T-helper 17 cell (primary cell): ENCODE measurements around the gene C2orf42. TPM values are rescaled to one million over a fixed set of nuclear protein-coding genes. Genes with fewer than 3 reads are reported as not detected.
"Not testable (repeated sequence)": the region's sequence is repeated elsewhere in the genome, so short reads cannot be mapped to it uniquely, and the experiment has no call there.

ENCODE experiments used
- ATAC-seq: fragments of 150-1000 bp; cut with Tn5 transposase; 2 replicates; pipeline ENCODE4 v1.10.0; 2021; ENCODE audit warnings: mild to moderate bottlenecking, moderate library complexity
- DNase-seq, 3 donors: peaks; one replicate each; pipeline versions ENCODE4 v3.0.0 to v3.0.0-alpha.2; 2020 to 2021
- H3K9me3 ChIP-seq: one replicate; pipeline ENCODE4 v1.7.0; 2013; ENCODE audit warnings: low read length, mild to moderate bottlenecking; ENCODE audit not compliant: control insufficient read depth, poor library complexity, severe bottlenecking
- H3K27ac Mint-ChIP-seq: one replicate; pipeline ENCODE4 v1.8.0; 2022; ENCODE audit warnings: mild to moderate bottlenecking, moderate library complexity, mixed read lengths
- H3K27me3 Mint-ChIP-seq: one replicate; pipeline ENCODE4 v1.8.0; 2022; ENCODE audit warnings: mixed read lengths
- H3K36me3 Mint-ChIP-seq: one replicate; pipeline ENCODE4 v1.8.0; 2022; ENCODE audit warnings: low read depth, mixed read lengths
- H3K4me1 Mint-ChIP-seq: one replicate; pipeline ENCODE4 v1.8.0; 2022; ENCODE audit warnings: mild to moderate bottlenecking, mixed read lengths
- H3K4me3 Mint-ChIP-seq: one replicate; pipeline ENCODE4 v1.8.0; 2022; ENCODE audit warnings: mild to moderate bottlenecking, moderate library complexity, mixed read lengths
- total RNA-seq, 4 donors: library from RNA in 2 of 4; stranded (reverse) in 2 of 4; gene quantifications; one replicate each; pipeline ENCODE4 v1.2.3 and lab custom pipeline; 2022 to 2026

C2orf42 gene
- total RNA-seq, 2 donors from 2014 or later, result 13.7 to 18.1 TPM

DNA sequence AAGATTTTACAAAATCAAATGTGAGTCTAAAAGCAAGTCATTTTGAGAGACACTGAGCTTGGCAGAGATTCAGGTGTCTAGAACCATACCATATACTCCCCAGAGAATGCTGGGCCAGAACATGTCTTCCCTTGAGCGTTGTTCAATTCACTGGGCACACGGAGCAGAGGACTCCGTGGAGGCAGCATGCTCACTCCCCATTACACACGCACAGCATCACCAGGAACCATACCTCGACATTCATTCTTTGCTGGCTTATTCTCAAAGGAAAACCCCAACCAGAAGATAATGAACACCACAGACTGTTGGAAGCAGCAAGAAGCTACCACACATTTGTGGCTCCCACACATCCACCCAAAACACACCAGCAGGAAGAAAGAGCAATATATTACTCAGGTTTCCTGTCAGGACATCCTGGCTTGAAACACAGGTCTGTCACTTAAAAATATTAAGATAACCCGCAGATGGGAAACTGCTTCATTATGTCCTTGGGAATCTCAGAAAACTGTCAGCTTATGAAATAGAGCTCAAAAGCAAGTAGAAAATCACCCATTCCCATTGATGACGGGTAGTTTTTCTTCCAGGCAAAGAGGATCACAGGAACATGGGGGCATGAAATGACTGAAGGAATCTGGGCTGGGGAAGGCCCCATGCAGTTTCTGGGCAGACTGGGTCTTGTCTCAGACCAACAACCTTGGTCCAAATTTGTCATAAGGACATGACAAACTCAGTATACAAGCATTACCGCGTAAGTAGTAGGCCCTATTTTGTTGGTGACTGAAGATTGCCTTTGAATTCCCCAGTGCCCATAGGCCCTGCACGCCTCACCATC lies 57.1 kb downstream of the C2orf42 start:
- no peaks in the 10 kb centered on the region for H3K9me3 ChIP-seq
- peaks cover 56% of the 10 kb centered on the region for H3K4me1 Mint-ChIP-seq
- H3K4me3 Mint-ChIP-seq, result peak overlapping the region; percentile 95
- DNase-seq (peak in 1 of 3 donors; percentile 31), ATAC-seq (peak; percentile 53)
- peak overlapping the region; percentile 100 for H3K27ac Mint-ChIP-seq
- no peaks in the 10 kb centered on the region for H3K36me3 Mint-ChIP-seq
- H3K27me3 Mint-ChIP-seq, result no peaks in the 10 kb centered on the region

DNA sequence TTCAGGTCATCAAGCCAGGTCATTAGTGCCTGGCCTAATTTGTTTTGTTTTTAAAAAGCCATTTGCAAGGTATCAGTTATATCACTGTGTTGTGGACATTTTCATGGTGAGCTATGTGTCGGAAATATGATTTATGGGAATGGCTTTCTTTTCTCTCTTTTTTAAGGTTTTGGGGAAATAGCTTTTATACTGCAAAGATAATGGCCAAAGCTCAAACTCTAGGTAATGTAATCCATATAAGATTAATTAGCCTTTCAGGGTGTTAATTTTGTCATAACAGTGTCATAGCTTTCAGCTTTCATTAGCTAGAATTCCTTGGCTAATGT lies 57.7 kb downstream of the C2orf42 start:
- Mint-ChIP-seq H3K27me3 (no peaks in the 10 kb centered on the region), H3K4me3 (peak overlapping the region; percentile 95), H3K36me3 (no peaks in the 10 kb centered on the region), H3K27ac (peak overlapping the region; percentile 100), H3K4me1 (peaks cover 56% of the 10 kb centered on the region)
- DNase-seq (no peak), ATAC-seq (no peak)
- no peaks in the 10 kb centered on the region for H3K9me3 ChIP-seq

DNA sequence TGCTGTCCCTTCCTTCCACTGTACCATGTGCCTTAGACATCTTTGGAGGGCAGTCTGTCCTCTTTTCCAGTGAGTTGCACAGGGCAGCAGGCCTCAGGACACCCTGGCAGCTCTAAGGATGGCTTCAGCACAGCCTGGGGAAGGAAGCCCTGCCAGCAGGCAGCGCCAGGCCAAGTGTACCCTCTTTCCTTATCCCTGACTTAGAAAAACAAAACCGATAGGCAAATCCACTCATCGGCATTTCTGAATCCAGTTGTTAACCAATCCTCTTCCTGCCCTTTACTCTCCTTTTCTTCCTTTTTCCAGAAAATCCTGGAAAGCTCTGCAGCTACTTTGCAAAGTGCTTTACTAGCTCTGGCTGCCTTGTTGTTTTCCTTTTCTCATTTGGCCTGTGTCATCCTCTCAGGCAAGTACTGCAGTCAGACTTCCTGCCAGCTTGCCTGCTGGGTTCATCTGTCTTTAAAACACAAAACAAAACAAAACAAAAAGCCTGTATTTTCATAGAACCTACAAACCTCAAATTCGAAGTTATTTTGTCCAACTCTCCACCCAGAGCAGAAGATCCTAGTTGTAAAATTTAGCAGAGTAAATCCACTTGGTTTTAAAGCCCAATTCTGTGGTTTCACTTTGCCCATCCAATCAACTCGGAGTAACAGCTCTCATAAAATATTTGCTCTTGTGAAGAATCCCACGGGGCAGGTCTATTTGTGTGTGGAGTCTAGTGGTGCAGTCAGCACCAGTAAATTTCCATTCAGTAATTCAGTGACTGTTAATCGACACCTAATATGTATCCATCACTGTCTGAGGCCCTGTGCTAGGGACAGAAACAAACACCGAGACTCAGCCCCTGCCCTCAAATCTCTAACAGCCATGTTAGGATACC lies 58.3 kb downstream of the C2orf42 start:
- Mint-ChIP-seq H3K4me1 (peaks cover 51% of the 10 kb centered on the region), H3K27ac (peak overlapping the region; percentile 100), H3K4me3 (peak overlapping the region; percentile 95), H3K27me3 (no peaks in the 10 kb centered on the region), H3K36me3 (no peaks in the 10 kb centered on the region)
- DNase-seq (peak in 1 of 3 donors; percentile 28), ATAC-seq (peak; percentile 60)
- no peaks in the 10 kb centered on the region for H3K9me3 ChIP-seq

DNA sequence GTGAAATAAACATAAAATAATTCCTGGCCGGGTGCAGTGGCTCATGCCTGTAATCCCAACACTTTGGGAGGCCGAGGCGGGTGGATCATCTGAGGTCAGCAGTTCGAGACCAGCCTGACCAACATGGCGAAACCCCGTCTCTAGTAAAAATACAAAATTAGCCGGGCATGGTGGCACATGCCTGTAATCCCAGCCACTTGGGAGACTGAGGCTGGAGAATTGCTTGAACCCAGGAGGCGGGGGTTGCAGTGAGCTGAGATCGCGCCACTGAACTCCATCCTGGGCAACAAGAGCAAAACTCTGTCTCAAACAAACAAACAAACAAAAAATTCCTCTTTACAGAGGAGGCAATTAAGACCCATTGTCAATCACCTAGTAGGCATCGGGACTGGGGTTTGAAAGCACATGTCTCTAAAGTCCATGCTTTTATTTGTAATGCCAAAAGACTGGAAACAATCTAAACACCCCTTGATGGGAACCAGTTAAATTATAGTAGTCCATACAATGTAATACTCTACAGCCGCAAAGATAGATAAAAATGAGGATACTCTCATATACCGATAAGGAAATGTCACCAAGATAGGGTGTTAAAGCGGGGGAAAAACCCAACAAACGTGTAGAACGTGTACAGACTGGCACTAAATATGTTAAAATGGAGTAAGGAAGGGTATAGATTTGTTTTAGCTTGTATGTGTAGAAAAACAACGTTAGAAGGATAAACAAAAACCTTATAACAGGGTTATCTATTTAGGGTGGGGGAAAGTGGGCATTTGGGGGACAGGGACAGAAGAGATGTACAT lies 59.3 kb downstream of the C2orf42 start:
- DNase-seq, H3K9me3 ChIP-seq, H3K27me3 Mint-ChIP-seq, H3K36me3 Mint-ChIP-seq: not testable (repeated sequence)
- peak overlapping the region; percentile 100 for H3K27ac Mint-ChIP-seq
- H3K4me3 Mint-ChIP-seq, result peak overlapping the region; percentile 95
- peaks cover 52% of the 10 kb centered on the region for H3K4me1 Mint-ChIP-seq
- peak; percentile 22 for ATAC-seq

DNA sequence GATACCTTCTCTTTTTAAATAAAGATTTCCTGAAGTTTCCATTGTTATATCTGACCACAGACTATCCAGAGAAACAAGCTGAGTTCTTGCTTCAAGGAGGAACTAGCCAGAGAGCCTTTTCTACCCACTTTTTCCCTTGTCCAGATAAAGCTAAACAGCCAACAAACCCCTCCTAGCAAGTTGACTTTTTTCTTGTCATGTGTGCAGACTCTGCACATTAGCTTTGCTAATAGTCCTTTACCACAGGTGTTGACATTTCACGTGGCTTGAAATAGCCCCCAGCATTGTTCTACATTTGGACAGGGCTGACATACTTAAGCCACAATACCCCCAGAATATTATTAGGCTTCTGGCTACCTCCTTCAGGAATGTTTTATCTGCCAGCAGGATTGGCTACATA lies 62.8 kb downstream of the C2orf42 start:
- DNase-seq, result no peak
- no peak for ATAC-seq
- Mint-ChIP-seq H3K4me1 (peaks cover 58% of the 10 kb centered on the region), H3K27ac (peak overlapping the region; percentile 100), H3K4me3 (no peak overlapping the region), H3K36me3 (no peaks in the 10 kb centered on the region), H3K27me3 (no peaks in the 10 kb centered on the region)
- no peaks in the 10 kb centered on the region for H3K9me3 ChIP-seq

DNA sequence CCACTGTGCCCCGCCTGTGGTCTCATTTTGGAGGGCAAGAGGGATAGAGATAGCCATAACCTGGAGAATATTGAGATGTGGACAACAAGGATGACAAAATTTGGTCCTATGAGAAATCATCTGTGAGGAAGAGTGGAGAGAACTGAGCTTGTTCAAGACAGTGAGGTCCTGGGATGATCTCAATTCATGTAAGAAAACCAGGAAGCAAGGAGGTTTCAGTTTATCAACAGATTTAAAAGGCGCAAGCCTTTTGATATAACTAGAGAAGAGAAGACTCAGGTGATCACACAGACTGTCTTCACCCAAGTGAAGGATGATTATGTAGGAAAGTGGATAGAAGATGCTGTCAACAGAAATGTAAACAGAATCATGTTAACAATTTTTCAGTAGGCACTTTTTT lies 64.4 kb downstream of the C2orf42 start:
- Mint-ChIP-seq H3K4me3 (peak overlapping the region; percentile 96), H3K27ac (peak overlapping the region; percentile 100), H3K4me1 (peaks cover 47% of the 10 kb centered on the region), H3K27me3 (no peaks in the 10 kb centered on the region), H3K36me3 (no peaks in the 10 kb centered on the region)
- DNase-seq (no peak), ATAC-seq (no peak)
- H3K9me3 ChIP-seq, result no peaks in the 10 kb centered on the region

DNA sequence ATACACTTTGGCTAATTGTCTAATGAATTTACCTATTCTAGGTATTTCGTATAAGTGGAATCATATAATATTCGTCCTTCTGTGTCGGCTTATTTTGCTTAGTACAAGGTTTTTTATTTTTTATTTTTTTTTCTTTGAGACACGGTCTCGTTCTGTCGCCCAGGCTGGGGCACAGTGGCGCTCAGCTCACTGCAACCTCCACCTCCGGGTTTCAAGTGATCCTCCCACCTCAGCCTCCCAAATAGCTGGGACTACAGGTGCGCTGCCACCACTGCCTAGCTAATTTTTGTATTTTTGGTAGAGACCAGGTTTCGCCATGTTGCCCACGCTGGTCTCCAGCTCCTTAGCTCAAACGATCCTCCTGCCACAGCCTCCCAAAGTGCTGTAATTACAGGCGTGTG lies 65.3 kb downstream of the C2orf42 start:
- Mint-ChIP-seq H3K4me3 (peak overlapping the region; percentile 96), H3K27ac (peak overlapping the region; percentile 100), H3K4me1 (peaks cover 47% of the 10 kb centered on the region), H3K36me3 (no peaks in the 10 kb centered on the region), H3K27me3 (no peaks in the 10 kb centered on the region)
- H3K9me3 ChIP-seq, result no peaks in the 10 kb centered on the region
- no peak for DNase-seq
- no peak for ATAC-seq

DNA sequence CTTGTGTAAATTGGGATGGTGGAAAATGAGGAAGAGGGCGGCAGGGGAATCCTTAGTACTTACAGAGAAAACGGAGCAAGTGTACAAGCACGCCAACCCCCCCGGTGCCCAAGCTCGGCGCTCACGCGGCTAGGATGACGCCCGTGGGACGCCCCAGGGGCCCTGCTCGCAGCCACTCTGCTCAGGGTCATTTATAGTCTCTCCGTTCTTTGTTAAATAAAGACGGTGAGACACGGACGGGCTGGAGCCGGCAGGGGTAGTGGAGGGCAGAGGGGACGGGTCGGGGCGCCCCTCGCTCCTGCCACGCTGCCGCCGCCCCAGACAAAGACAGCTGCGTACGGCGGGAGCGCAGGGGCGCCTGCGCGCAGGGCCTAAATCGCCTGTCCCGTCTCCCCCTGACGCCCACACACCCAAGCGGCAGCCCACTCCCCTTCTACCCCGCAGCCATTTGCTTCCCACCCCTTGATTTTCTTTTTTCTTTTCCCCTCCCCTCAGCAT lies 65.8 kb downstream of the C2orf42 start:
- DNase-seq (peak; percentile 48 to 56 (median 52)), ATAC-seq (peak; percentile 74)
- H3K4me3 Mint-ChIP-seq, result peak overlapping the region; percentile 96
- H3K4me1 Mint-ChIP-seq, result peaks cover 47% of the 10 kb centered on the region
- no peaks in the 10 kb centered on the region for H3K36me3 Mint-ChIP-seq
- H3K27ac Mint-ChIP-seq, result peak overlapping the region; percentile 100
- H3K27me3 Mint-ChIP-seq, result no peaks in the 10 kb centered on the region
- no peaks in the 10 kb centered on the region for H3K9me3 ChIP-seq

DNA sequence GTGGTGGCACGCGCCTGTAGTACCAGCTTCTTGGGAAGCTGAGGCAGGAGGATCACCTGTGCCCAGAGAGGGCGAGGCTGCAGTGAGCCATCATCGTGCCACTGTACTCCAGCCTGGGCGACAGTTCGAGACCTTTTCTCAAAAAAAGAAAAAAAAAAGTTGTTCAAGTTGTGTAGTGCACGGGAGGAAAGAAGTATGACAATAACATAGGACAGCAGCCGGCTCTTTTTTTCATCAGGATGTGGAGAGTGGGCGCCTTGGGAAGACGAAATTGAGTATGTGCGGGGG lies 67.0 kb downstream of the C2orf42 start:
- no peaks in the 10 kb centered on the region for H3K27me3 Mint-ChIP-seq
- DNase-seq, result no peak
- H3K27ac Mint-ChIP-seq, result peak overlapping the region; percentile 100
- no peaks in the 10 kb centered on the region for H3K36me3 Mint-ChIP-seq
- H3K4me1 Mint-ChIP-seq, result peaks cover 49% of the 10 kb centered on the region
- peak overlapping the region; percentile 96 for H3K4me3 Mint-ChIP-seq
- no peak for ATAC-seq
- no peaks in the 10 kb centered on the region for H3K9me3 ChIP-seq

DNA sequence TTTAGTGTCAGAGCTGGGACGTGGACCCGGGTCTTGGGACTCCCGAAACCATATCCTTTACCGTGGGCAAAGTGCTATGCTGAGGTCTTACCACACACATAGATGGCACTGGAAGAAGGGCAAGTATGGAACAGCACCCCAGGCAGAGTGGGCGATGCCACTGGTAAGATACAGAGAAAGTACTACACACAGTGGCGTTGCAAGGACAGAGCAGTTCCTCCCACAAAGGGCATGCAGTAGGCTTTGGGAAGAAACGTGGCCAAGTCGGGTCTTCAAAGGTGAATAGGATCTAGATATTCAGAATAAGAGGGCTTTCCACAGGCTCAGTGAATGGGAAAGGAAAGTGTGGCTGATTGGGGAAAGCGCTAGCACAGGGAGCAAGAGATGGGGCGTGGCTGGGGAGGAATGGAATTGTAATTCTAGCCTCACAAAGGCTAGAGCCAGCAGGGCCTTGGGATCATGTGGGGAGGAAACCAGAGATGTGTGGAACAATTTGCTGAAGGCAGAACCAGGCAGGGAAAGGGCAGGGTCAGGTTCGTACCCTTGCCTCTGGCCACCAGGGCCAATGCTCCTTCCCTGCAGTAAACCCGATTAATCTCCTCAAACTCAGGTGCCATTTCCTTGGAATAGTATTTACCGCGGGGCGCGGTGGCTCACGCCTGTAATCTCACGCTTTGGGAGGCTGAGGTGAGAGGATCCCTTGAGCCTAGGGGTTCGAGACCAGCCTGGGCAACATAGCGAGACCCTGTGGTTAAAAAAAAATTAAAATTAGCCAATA lies 67.6 kb downstream of the C2orf42 start:
- Mint-ChIP-seq H3K27ac (peak overlapping the region; percentile 100), H3K4me3 (peak overlapping the region; percentile 96), H3K4me1 (peaks cover 50% of the 10 kb centered on the region), H3K27me3 (no peaks in the 10 kb centered on the region), H3K36me3 (no peaks in the 10 kb centered on the region)
- ATAC-seq, result no peak
- no peaks in the 10 kb centered on the region for H3K9me3 ChIP-seq
- DNase-seq, result no peak

DNA sequence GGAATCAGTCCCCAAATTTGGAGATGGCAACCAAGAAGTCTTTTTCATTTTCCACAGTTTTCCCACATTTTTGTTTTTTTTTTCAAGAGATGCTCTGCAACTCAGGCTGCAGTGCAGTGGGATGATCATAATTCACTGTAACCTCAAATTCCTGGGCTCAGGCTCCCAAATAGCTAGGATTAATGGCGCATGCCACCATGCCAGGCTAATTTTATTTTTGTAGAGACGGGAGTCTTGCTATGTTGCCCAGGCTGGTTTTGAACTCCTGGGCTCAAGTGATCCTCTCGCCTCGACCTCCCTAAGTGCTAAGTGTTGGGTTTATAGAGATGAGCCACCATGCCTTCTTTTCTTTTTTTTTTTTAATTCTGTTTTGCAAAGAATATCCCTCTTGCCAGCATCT lies 68.3 kb downstream of the C2orf42 start:
- no peak overlapping the region for H3K4me3 Mint-ChIP-seq
- H3K9me3 ChIP-seq, result no peaks in the 10 kb centered on the region

DNA sequence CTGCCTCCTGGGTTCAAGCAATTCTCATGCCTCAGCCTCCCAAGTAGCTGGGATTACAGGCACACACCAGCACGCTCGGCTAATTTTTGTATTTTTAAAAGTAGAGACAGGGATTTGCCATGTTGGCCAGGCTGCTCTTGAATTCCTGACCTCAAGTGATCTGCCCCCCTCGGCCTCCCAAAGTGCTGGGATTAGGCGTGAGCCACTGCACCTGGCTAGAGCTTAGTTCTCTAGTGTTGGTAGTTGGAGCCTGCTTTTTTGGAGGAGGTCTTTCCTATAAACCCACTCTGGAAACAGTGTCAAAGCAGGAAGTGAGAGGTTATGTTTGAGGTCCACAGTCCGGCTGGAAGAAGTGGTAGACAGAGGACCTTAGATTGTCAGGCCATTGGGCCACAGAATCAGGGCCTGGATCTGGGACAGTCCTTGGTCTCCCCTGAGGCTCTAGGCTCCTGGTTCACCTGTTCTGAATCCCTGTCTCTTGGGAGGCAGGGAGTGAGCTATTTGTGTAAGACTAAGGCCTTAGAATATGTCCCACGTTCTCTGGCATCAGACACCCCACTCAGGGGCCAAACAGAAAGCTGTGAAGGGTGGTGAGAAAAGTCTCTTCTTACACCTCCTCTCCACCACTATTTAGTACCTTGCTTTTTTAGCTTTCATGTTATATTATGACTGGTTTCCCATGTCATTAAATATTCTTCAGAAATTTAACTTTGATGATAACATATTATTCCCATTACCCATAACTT lies 69.0 kb downstream of the C2orf42 start:
- Mint-ChIP-seq H3K27me3 (no peaks in the 10 kb centered on the region), H3K4me1 (peaks cover 48% of the 10 kb centered on the region), H3K36me3 (no peaks in the 10 kb centered on the region), H3K4me3 (no peak overlapping the region), H3K27ac (peak overlapping the region; percentile 100)
- no peaks in the 10 kb centered on the region for H3K9me3 ChIP-seq
- no peak for ATAC-seq
- no peak for DNase-seq

More for the DNA sequence above, 68.3 kb downstream of the C2orf42 start:
- ATAC-seq (no peak), DNase-seq (no peak)
- Mint-ChIP-seq H3K27ac (peak overlapping the region; percentile 100), H3K27me3 (no peaks in the 10 kb centered on the region), H3K4me1 (peaks cover 52% of the 10 kb centered on the region), H3K36me3 (no peaks in the 10 kb centered on the region)
